Trophoblast cell (in vitro differentiated cells and primary cell): ENCODE data around the gene CAST.

ENCODE experiments used
- DNase-seq, 2 donors: peaks; one replicate each; pipeline ENCODE4 v3.0.0-alpha.2; 2016
- H2AFZ ChIP-seq: 2 replicates; pipeline ENCODE4 v1.6.1; 2013; ENCODE audit warnings: low read length, moderate library complexity, mild to moderate bottlenecking; ENCODE audit not compliant: insufficient read depth, poor library complexity
- H2AK5ac ChIP-seq: 2 replicates; pipeline ENCODE4 v1.6.1; 2013; ENCODE audit warnings: mild to moderate bottlenecking, low read length
- H2BK120ac ChIP-seq: 2 replicates; pipeline ENCODE4 v1.6.1; 2013; ENCODE audit warnings: low read length, mild to moderate bottlenecking, moderate library complexity; ENCODE audit not compliant: insufficient read depth, poor library complexity
- H2BK12ac ChIP-seq: 2 replicates; pipeline ENCODE4 v1.6.1; 2013; ENCODE audit warnings: mild to moderate bottlenecking, low read length, moderate library complexity
- H2BK5ac ChIP-seq: 2 replicates; pipeline ENCODE4 v1.6.1; 2013; ENCODE audit warnings: low read length, low read depth, moderate library complexity, mild to moderate bottlenecking; ENCODE audit not compliant: poor library complexity
- H3K14ac ChIP-seq: 2 replicates; pipeline ENCODE4 v1.6.1; 2013; ENCODE audit warnings: mild to moderate bottlenecking, low read length
- H3K18ac ChIP-seq: 2 replicates; pipeline ENCODE4 v1.6.1; 2013; ENCODE audit warnings: mild to moderate bottlenecking, low read length
- H3K23ac ChIP-seq: 2 replicates; pipeline ENCODE4 v1.6.1; 2013; ENCODE audit warnings: low read length
- H3K27ac ChIP-seq: 2 replicates; pipeline ENCODE4 v1.5.1; 2013; ENCODE audit warnings: low read depth, mild to moderate bottlenecking, inconsistent platforms, low read length, moderate library complexity
- H3K27me3 ChIP-seq: 2 replicates; pipeline ENCODE4 v1.6.1; 2013; ENCODE audit warnings: inconsistent platforms, mild to moderate bottlenecking, low read length, moderate library complexity; ENCODE audit not compliant: insufficient read depth
- H3K36me3 ChIP-seq, 2 experiments: 1 replicate in 1 of 2; 2 replicates in 1 of 2; pipeline ENCODE4 v1.6.1; 2013; ENCODE audit warnings: low read length in 2 of 2, mild to moderate bottlenecking in 2 of 2, moderate library complexity in 1 of 2; ENCODE audit not compliant: insufficient read depth in 2 of 2, control insufficient read depth in 1 of 2
- H3K4ac ChIP-seq: 2 replicates; pipeline ENCODE4 v1.6.1; 2013; ENCODE audit warnings: low read depth, mild to moderate bottlenecking, low read length, moderate library complexity
- H3K4me1 ChIP-seq, 2 experiments: 1 replicate in 1 of 2; 2 replicates in 1 of 2; pipeline ENCODE4 v1.6.1; 2013; ENCODE audit warnings: low read length in 2 of 2, mild to moderate bottlenecking in 2 of 2, moderate library complexity in 1 of 2; ENCODE audit not compliant: insufficient read depth in 2 of 2, control insufficient read depth in 1 of 2
- H3K4me2 ChIP-seq: 2 replicates; pipeline ENCODE4 v1.6.1; 2013; ENCODE audit warnings: inconsistent platforms, mild to moderate bottlenecking, low read length, moderate library complexity
- H3K4me3 ChIP-seq: 2 replicates; pipeline ENCODE4 v1.5.1; 2013; ENCODE audit warnings: mild to moderate bottlenecking, low read depth, low read length, inconsistent platforms
- H3K79me1 ChIP-seq: one replicate; pipeline ENCODE4 v1.6.1; 2013; ENCODE audit warnings: low read length
- H3K79me2 ChIP-seq: 2 replicates; pipeline ENCODE4 v1.6.1; 2013; ENCODE audit warnings: low read length, mild to moderate bottlenecking; ENCODE audit not compliant: control insufficient read depth, insufficient read depth, poor library complexity
- H3K9ac ChIP-seq: 2 replicates; pipeline ENCODE4 v1.6.1; 2013; ENCODE audit warnings: mild to moderate bottlenecking, low read length
- H3K9me3 ChIP-seq: 2 replicates; pipeline ENCODE4 v1.6.1; 2013; ENCODE audit warnings: low read depth, mild to moderate bottlenecking, control low read depth, inconsistent platforms, low read length; ENCODE audit not compliant: insufficient read depth
- H4K12ac ChIP-seq: 2 replicates; pipeline ENCODE4 v1.6.1; 2013; ENCODE audit warnings: low read depth, mild to moderate bottlenecking, low read length, moderate library complexity
- H4K8ac ChIP-seq: 2 replicates; pipeline ENCODE4 v1.6.1; 2013; ENCODE audit warnings: low read depth, mild to moderate bottlenecking, low read length, moderate library complexity
- H4K91ac ChIP-seq: one replicate; pipeline ENCODE4 v1.6.1; 2013; ENCODE audit warnings: low read depth, mild to moderate bottlenecking, low read length, moderate library complexity
- WGBS: extraction: QIAGEN DNeasy Blood & Tissue Kit; methylation state at CpG from one replicate; pipeline ENCODE4 v1.1.7; 2013; ENCODE audit warnings: missing lambda C conversion rate; ENCODE audit not compliant: insufficient read length, insufficient coverage; ENCODE audit errors: extremely low coverage; 5-methylcytosine and 5-hydroxymethylcytosine counted together

CAST gene

GRCh38 chr5:96642281-96642640 lies 19.9 kb upstream of the CAST start:
- no peak overlapping the region for H3K4me2 ChIP-seq
- H3K27me3 ChIP-seq: no peaks in the 10 kb centered on the region
- no peak overlapping the region for H3K23ac ChIP-seq
- no peak overlapping the region for H3K9ac ChIP-seq
- no peak overlapping the region for H4K12ac ChIP-seq
- H3K27ac ChIP-seq: no peak overlapping the region
- DNase-seq: no peak
- H4K8ac ChIP-seq: no peak overlapping the region
- no peak overlapping the region for H3K4me3 ChIP-seq
- no peak overlapping the region for H3K18ac ChIP-seq
- H2AK5ac ChIP-seq: no peak overlapping the region
- H4K91ac ChIP-seq: no peak overlapping the region
- no peaks in the 10 kb centered on the region for H3K79me2 ChIP-seq
- H2BK120ac ChIP-seq: no peak overlapping the region
- peaks cover 17% of the 10 kb centered on the region for H3K79me1 ChIP-seq
- no peak overlapping the region for H3K14ac ChIP-seq
- WGBS: no CpG with 5 or more reads among the region's 2 CpGs
- H2BK5ac ChIP-seq: no peak overlapping the region
- H3K4ac ChIP-seq: no peak overlapping the region
- no peak overlapping the region for H2AFZ ChIP-seq
- H3K4me1 ChIP-seq: peaks cover 4% of the 10 kb centered on the region in 2 experiments
- H2BK12ac ChIP-seq: no peak overlapping the region
- no peaks in the 10 kb centered on the region for H3K36me3 ChIP-seq
- no peaks in the 10 kb centered on the region for H3K9me3 ChIP-seq

- Histone ChIP-seq H2AK5ac (no peak overlapping the region), H3K27ac (no peak overlapping the region), H2BK120ac (no peak overlapping the region), H3K9ac (no peak overlapping the region), H2BK5ac (no peak overlapping the region), H4K8ac (no peak overlapping the region), H4K91ac (no peak overlapping the region), H3K4me1 (peaks cover 6 to 9% of the 10 kb centered on the region in 2 experiments), H3K79me1 (peaks cover 7% of the 10 kb centered on the region), H2AFZ (no peak overlapping the region), H3K27me3 (no peaks in the 10 kb centered on the region), H3K4me3 (no peak overlapping the region), H3K18ac (no peak overlapping the region), H2BK12ac (no peak overlapping the region), H3K9me3 (no peaks in the 10 kb centered on the region), H3K4me2 (no peak overlapping the region), H3K79me2 (no peaks in the 10 kb centered on the region), H3K4ac (no peak overlapping the region), H4K12ac (no peak overlapping the region), H3K14ac (no peak overlapping the region), H3K36me3 (no peaks in the 10 kb centered on the region), H3K23ac (no peak overlapping the region)
- DNase-seq: peak; percentile 43 to 74
- no CpG with 5 or more reads among the region's 7 CpGs for WGBS
Measured at GRCh38 chr5:96645091-96645490, 17.1 kb upstream of the CAST start.

GRCh38 chr5:96648023-96648422 lies 14.2 kb upstream of the CAST start:
- no peak overlapping the region for H3K4ac ChIP-seq
- no peaks in the 10 kb centered on the region for H3K27me3 ChIP-seq
- H3K36me3 ChIP-seq: no peaks in the 10 kb centered on the region
- H3K23ac ChIP-seq: no peak overlapping the region
- no peak overlapping the region for H3K14ac ChIP-seq
- no peak overlapping the region for H2BK5ac ChIP-seq
- peaks cover 5 to 10% of the 10 kb centered on the region in 2 experiments for H3K4me1 ChIP-seq
- no peak overlapping the region for H4K8ac ChIP-seq
- no peak overlapping the region for H3K18ac ChIP-seq
- no peak overlapping the region for H3K9ac ChIP-seq
- H2AFZ ChIP-seq: no peak overlapping the region
- no peak overlapping the region for H3K4me3 ChIP-seq
- DNase-seq: no peak
- no peak overlapping the region for H2BK120ac ChIP-seq
- H3K27ac ChIP-seq: no peak overlapping the region
- peaks cover 6% of the 10 kb centered on the region for H3K79me1 ChIP-seq
- no peak overlapping the region for H2AK5ac ChIP-seq
- no peak overlapping the region for H4K91ac ChIP-seq
- no peaks in the 10 kb centered on the region for H3K9me3 ChIP-seq
- H3K4me2 ChIP-seq: no peak overlapping the region
- H3K79me2 ChIP-seq: no peaks in the 10 kb centered on the region
- H4K12ac ChIP-seq: no peak overlapping the region
- H2BK12ac ChIP-seq: no peak overlapping the region

- H2BK5ac ChIP-seq: no peak overlapping the region
- H3K79me1 ChIP-seq: peaks cover 6% of the 10 kb centered on the region
- no peak overlapping the region for H2BK12ac ChIP-seq
- H3K27me3 ChIP-seq: no peaks in the 10 kb centered on the region
- no peak overlapping the region for H4K91ac ChIP-seq
- no peak overlapping the region for H3K4ac ChIP-seq
- H3K4me1 ChIP-seq: peaks cover 5 to 10% of the 10 kb centered on the region in 2 experiments
- H3K9ac ChIP-seq: no peak overlapping the region
- no peak overlapping the region for H3K4me2 ChIP-seq
- H4K8ac ChIP-seq: no peak overlapping the region
- H3K9me3 ChIP-seq: no peaks in the 10 kb centered on the region
- DNase-seq: peak; percentile 12 to 36
- H3K36me3 ChIP-seq: no peaks in the 10 kb centered on the region
- H2AFZ ChIP-seq: no peak overlapping the region
- H3K23ac ChIP-seq: no peak overlapping the region
- H4K12ac ChIP-seq: no peak overlapping the region
- no peak overlapping the region for H3K4me3 ChIP-seq
- H3K79me2 ChIP-seq: no peaks in the 10 kb centered on the region
- no peak overlapping the region for H2BK120ac ChIP-seq
- no peak overlapping the region for H3K27ac ChIP-seq
- H3K18ac ChIP-seq: no peak overlapping the region
- no peak overlapping the region for H2AK5ac ChIP-seq
- no CpG with 5 or more reads among the region's 4 CpGs for WGBS
- no peak overlapping the region for H3K14ac ChIP-seq
Measured at GRCh38 chr5:96648593-96648992, 13.6 kb upstream of the CAST start.
